Ishikawa (cell line): ENCODE measurements around the gene CNTNAP5.

Experiments used
- CEBPB ChIP-seq: IDR thresholded peaks from 2 replicates; pipeline ENCODE4 v1.6.1; 2012
- CREB1 ChIP-seq: IDR thresholded peaks from 2 replicates; pipeline ENCODE4 v1.6.1; 2012; ENCODE audit warnings: low read depth
- EGR1 ChIP-seq: IDR thresholded peaks from 2 replicates; pipeline ENCODE4 v1.6.1; 2012
- EP300 ChIP-seq: IDR thresholded peaks from 2 replicates; pipeline ENCODE4 v1.6.1; 2012; ENCODE audit warnings: borderline replicate concordance
- FOXM1 ChIP-seq: IDR thresholded peaks from 2 replicates; pipeline ENCODE4 v1.6.1; 2012; ENCODE audit warnings: low read depth, borderline replicate concordance
- NFIC ChIP-seq: IDR thresholded peaks from 2 replicates; pipeline ENCODE4 v1.6.1; 2012
- RAD21 ChIP-seq: IDR thresholded peaks from 2 replicates; pipeline ENCODE4 v1.6.1; 2012; ENCODE audit warnings: low read depth
- TAF1 ChIP-seq: IDR thresholded peaks from 2 replicates; pipeline ENCODE4 v1.6.1; 2012; ENCODE audit warnings: low read depth, mild to moderate bottlenecking
- TCF12 ChIP-seq: IDR thresholded peaks from 2 replicates; pipeline ENCODE4 v1.6.1; 2012; ENCODE audit warnings: low read depth
- TEAD4 ChIP-seq: IDR thresholded peaks from 2 replicates; pipeline ENCODE4 v1.6.1; 2012
- YY1 ChIP-seq: IDR thresholded peaks from 2 replicates; pipeline ENCODE4 v1.6.1; 2012; ENCODE audit warnings: low read depth
- ZBTB7A ChIP-seq: IDR thresholded peaks from 2 replicates; pipeline ENCODE4 v1.6.1; 2012; ENCODE audit warnings: low read depth
- TF ChIP-seq, protein P1 (sequence below): IDR thresholded peaks from 2 replicates; pipeline ENCODE4 v1.6.1; 2012
- TF ChIP-seq, protein P2 (sequence below): IDR thresholded peaks from 2 replicates; pipeline ENCODE4 v1.6.1; 2012
- TF ChIP-seq, protein P3 (sequence below): IDR thresholded peaks from 2 replicates; pipeline ENCODE4 v1.6.1; 2012; ENCODE audit warnings: low read depth, mild to moderate bottlenecking

Gene CNTNAP5

DNA sequence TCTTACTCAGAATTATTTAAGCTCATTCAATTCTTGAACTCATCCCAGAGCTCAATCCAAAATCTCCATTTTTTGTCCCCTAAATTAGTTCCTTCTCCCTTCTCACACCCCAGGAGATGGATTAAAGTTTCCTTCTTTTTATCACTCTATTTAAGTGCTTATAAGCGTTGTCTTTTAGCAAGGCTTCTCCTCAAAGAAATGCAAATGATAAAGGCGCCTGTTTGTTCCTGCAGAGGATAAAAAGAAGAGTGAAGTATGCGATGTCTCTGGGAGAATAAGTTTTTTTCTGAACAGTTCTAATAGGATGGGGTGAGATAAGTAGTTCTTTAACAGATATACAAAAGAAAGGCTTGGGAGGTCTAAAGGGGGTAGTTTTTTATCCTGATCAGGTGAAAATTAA is 303.3 kb downstream of the CNTNAP5 start:
- TF ChIP-seq, protein P1, sequence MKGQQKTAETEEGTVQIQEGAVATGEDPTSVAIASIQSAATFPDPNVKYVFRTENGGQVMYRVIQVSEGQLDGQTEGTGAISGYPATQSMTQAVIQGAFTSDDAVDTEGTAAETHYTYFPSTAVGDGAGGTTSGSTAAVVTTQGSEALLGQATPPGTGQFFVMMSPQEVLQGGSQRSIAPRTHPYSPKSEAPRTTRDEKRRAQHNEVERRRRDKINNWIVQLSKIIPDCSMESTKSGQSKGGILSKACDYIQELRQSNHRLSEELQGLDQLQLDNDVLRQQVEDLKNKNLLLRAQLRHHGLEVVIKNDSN: no peak
- TF ChIP-seq EGR1: no peak
- TF ChIP-seq, protein P2, sequence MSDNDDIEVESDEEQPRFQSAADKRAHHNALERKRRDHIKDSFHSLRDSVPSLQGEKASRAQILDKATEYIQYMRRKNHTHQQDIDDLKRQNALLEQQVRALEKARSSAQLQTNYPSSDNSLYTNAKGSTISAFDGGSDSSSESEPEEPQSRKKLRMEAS: no peak
- no peak for TF ChIP-seq YY1
- TF ChIP-seq, protein P3, sequence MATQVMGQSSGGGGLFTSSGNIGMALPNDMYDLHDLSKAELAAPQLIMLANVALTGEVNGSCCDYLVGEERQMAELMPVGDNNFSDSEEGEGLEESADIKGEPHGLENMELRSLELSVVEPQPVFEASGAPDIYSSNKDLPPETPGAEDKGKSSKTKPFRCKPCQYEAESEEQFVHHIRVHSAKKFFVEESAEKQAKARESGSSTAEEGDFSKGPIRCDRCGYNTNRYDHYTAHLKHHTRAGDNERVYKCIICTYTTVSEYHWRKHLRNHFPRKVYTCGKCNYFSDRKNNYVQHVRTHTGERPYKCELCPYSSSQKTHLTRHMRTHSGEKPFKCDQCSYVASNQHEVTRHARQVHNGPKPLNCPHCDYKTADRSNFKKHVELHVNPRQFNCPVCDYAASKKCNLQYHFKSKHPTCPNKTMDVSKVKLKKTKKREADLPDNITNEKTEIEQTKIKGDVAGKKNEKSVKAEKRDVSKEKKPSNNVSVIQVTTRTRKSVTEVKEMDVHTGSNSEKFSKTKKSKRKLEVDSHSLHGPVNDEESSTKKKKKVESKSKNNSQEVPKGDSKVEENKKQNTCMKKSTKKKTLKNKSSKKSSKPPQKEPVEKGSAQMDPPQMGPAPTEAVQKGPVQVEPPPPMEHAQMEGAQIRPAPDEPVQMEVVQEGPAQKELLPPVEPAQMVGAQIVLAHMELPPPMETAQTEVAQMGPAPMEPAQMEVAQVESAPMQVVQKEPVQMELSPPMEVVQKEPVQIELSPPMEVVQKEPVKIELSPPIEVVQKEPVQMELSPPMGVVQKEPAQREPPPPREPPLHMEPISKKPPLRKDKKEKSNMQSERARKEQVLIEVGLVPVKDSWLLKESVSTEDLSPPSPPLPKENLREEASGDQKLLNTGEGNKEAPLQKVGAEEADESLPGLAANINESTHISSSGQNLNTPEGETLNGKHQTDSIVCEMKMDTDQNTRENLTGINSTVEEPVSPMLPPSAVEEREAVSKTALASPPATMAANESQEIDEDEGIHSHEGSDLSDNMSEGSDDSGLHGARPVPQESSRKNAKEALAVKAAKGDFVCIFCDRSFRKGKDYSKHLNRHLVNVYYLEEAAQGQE: no peak
- TF ChIP-seq ZBTB7A: no peak
- no peak for TF ChIP-seq FOXM1
- no peak for TF ChIP-seq CREB1
- no peak for TF ChIP-seq NFIC
- TF ChIP-seq CEBPB: no peak

DNA sequence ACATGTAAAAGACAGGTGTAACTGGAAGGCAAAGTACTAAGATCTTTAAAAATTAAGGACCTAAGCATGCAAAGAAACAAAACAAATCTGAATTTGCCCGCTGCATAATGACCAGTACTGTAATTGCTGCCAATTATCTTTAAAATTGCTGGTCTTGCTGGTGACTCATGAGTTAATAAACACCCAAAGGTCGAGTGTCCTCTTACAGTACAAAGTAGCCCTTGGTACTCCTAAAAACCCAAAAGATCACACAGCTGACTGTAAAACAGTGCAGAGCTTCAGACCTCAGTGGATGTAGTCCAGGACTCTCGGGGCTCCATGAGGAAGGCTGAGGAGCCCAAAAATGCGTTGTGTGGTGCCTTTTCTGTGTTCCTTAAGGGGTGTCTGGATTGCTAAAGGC is 308.7 kb downstream of the CNTNAP5 start:
- TF ChIP-seq YY1 (no peak), EGR1 (no peak), NFIC (no peak), TCF12 (no peak), FOXM1 (no peak), CREB1 (no peak), TAF1 (no peak), ZBTB7A (no peak), TEAD4 (no peak), CEBPB (no peak), EP300 (no peak), RAD21 (no peak)
- TF ChIP-seq, protein P1: no peak
- TF ChIP-seq, protein P3: no peak
- TF ChIP-seq, protein P2: no peak

DNA sequence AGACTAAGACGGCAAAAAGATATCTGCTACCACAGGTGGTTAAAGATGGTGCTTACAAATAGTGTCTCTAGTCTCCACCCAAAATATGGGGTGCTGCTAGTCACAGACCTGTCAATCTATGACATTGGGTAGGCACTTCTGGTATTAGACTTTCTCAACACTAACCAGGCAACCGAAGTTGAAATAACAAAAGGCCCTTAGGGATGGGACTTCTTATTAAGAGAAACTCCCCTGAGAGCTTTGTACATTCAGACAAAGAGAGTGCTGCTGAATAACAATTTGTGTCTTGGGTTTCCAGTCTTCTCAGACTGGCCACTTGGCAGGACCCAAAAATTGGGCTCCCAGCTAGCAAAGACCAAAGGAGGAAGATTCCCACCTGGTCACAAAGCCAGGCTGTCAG is 310.0 kb downstream of the CNTNAP5 start:
- TF ChIP-seq FOXM1: no peak

DNA sequence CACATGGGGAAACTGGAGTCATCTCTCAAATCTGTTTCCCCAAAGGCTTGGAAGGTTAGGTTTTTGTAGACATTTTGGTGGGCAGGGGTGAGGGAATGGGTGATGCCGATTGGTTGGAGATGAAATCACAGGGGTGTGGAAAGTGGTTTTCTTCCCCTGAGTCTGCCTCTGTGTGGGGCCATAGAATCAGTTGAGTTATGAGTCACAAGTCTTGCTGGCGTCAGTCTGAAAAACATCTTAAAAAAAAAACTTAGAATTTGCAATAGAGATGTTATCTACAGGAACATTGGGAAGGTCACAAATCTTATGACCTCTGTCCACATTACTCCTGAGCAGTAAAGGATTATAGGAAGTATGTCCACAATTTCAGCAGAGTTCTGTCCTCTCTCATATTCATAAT is 314.6 kb downstream of the CNTNAP5 start:
- TF ChIP-seq NFIC: no peak
- no peak for TF ChIP-seq CEBPB
- TF ChIP-seq YY1: no peak
- TF ChIP-seq, protein P1: no peak
- no peak for TF ChIP-seq EP300
- TF ChIP-seq, protein P2: no peak
- TF ChIP-seq FOXM1: no peak
- TF ChIP-seq TCF12: no peak
- TF ChIP-seq ZBTB7A: no peak

DNA sequence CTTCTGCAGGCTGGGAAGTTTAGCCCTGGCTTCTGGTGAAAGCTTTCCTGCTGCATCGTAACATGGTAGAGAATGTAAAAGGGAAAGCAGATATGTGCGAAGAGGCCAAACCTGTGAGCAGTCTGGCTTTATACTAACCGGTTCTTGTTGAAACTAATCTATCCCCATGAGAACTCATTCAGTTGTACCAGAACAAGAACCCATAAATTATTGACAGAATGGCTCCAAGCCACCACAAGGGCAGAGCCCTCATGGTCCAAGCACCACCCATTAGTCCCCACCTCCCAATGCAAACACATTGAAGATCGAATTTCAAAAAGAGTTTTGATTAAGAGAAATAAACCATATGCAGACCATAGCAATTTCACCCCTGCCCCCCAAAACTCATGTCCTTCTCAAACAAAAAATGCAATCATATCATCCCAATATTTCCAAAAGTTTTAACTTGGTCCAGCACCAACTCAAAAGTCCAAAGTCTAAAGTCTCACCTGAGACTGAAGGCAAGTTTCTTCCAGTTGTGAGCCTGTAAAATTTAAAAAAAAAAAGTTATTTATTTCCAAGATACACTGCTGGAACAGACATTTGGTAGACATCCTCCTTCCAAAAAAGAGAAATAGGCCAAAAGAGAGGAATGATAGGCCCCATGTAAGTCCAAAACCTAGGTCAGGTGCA is 318.9 kb downstream of the CNTNAP5 start:
- TF ChIP-seq, protein P2: no peak
- TF ChIP-seq EGR1 (no peak), NFIC (no peak), CEBPB (no peak), RAD21 (no peak), TEAD4 (no peak), CREB1 (no peak), EP300 (no peak), ZBTB7A (no peak), TCF12 (no peak), YY1 (no peak), FOXM1 (no peak)
- TF ChIP-seq, protein P1: no peak
